ENCODE results near the gene FURIN. TPM values are rescaled to one million over a fixed set of nuclear protein-coding genes. Genes with fewer than 3 reads are reported as not detected.
A peak's percentile ranks its signal among the peaks of the same experiment; 100 is the strongest.

FURIN gene
- total RNA-seq, 4 donors from 2014 or later: 76.7 to 159 (median 118) TPM

GRCh38 chr15:90882781-90883525 is 14.6 kb downstream of the FURIN start:
- Histone ChIP-seq H3K36me3 (peaks cover 0 to 47% of the 10 kb centered on the region in 2 donors), H3K9me3 (no peaks in the 10 kb centered on the region), H3K27me3 (no peaks in the 10 kb centered on the region), H3K4me3 (peak overlapping the region in 1 of 4 donors; percentile 67), H3K4me1 (peaks cover 7 to 8% of the 10 kb centered on the region in 2 donors), H3K27ac (peak overlapping the region; percentile 86 to 90 (median 88))
- in situ Hi-C loops (cut with MboI; ENCODE audit: low sequenced_read_pairs in 4 of 4) (loop anchor here (25.0 kb wide), 3 partner anchors 171 to 571 kb away; partner anchors contain the start of gene BLM (in 2 of the 4)), intact Hi-C loops (cut with DNase I; ENCODE audit: low total_unique reads) (loop anchor here (10.0 kb wide), 1 partner anchor 558 kb away; no protein-coding TSS in a partner anchor)
- ATAC-seq (no peak), DNase-seq (no peak)
- no peak for TF ChIP-seq CTCF (IDR thresholded peaks at IDR 0.05 in 4 of 5, conservative IDR thresholded peaks at IDR 0.05 in 1 of 5)
- TF ChIP-seq POLR2A (IDR thresholded peaks at IDR 0.05): no peak

GRCh38 chr15:90883526-90883975 is 15.2 kb downstream of the FURIN start:
- H3K4me3 ChIP-seq: peak overlapping the region; percentile 57 to 67 (median 62)
- no peaks in the 10 kb centered on the region for H3K27me3 ChIP-seq
- intact Hi-C loops (cut with DNase I; ENCODE audit: low total_unique reads): loop anchor here (10.0 kb wide), 1 partner anchor 559 kb away; no protein-coding TSS in a partner anchor
- peak overlapping the region; percentile 86 to 90 (median 88) for H3K27ac ChIP-seq
- TF ChIP-seq POLR2A (IDR thresholded peaks at IDR 0.05) (no peak), CTCF (IDR thresholded peaks at IDR 0.05 in 4 of 5, conservative IDR thresholded peaks at IDR 0.05 in 1 of 5) (no peak)
- in situ Hi-C loops (cut with MboI; ENCODE audit: low sequenced_read_pairs in 4 of 4): loop anchor here (25.0 kb wide), 3 partner anchors 171 to 571 kb away; partner anchors contain the start of gene BLM (in 2 of the 4)
- H3K4me1 ChIP-seq: peaks cover 7 to 8% of the 10 kb centered on the region in 2 donors
- ATAC-seq: no peak
- H3K9me3 ChIP-seq: no peaks in the 10 kb centered on the region
- DNase-seq: peak in 1 of 2 donors; percentile 11
- peaks cover 0 to 41% of the 10 kb centered on the region in 2 donors for H3K36me3 ChIP-seq

GRCh38 chr15:90883976-90884718 is 15.8 kb downstream of the FURIN start, which contains the start of gene FES:
FES (plus strand) TSS chr15:90884504; CDS start chr15:90885046, 542 bp downstream.
- Histone ChIP-seq H3K27me3 (no peaks in the 10 kb centered on the region), H3K9me3 (no peaks in the 10 kb centered on the region), H3K36me3 (peaks cover 0 to 35% of the 10 kb centered on the region in 2 donors), H3K27ac (peak within 1 kb of the TSS; percentile 86 to 90 (median 88)), H3K4me3 (peak within 1 kb of the TSS; percentile 57 to 67 (median 62)), H3K4me1 (peaks cover 7 to 8% of the 10 kb centered on the region in 2 donors)
- DNase-seq: peak in 1 of 2 donors; percentile 29
- in situ Hi-C loops (cut with MboI; ENCODE audit: low sequenced_read_pairs in 4 of 4): loop anchor here (25.0 kb wide), 3 partner anchors 172 to 572 kb away; partner anchors contain the start of gene BLM (in 2 of the 4)
- no peak for TF ChIP-seq CTCF (IDR thresholded peaks at IDR 0.05 in 4 of 5, conservative IDR thresholded peaks at IDR 0.05 in 1 of 5)
- peak; percentile 45 to 66 for TF ChIP-seq POLR2A (IDR thresholded peaks at IDR 0.05)
- ATAC-seq: peak; percentile 28 to 46
- intact Hi-C loops (cut with DNase I; ENCODE audit: low total_unique reads): loop anchor here (10.0 kb wide), 1 partner anchor 559 kb away; no protein-coding TSS in a partner anchor

GRCh38 chr15:90884719-90885431 is 16.5 kb downstream of the FURIN start:
- peak overlapping the region; percentile 86 to 90 (median 88) for H3K27ac ChIP-seq
- peak overlapping the region; percentile 57 to 67 (median 62) for H3K4me3 ChIP-seq
- in situ Hi-C loops (cut with MboI; ENCODE audit: low sequenced_read_pairs in 4 of 4) (loop anchor here (5.0 to 25.0 kb wide), 5 partner anchors 173 to 573 kb away; partner anchors contain the start of gene BLM (in 2 of the 4)), intact Hi-C loops (cut with DNase I; ENCODE audit: low total_unique reads) (loop anchor here (5.0 to 10.0 kb wide), 2 partner anchors 193 to 560 kb away; no protein-coding TSS in a partner anchor)
- ATAC-seq: no peak
- DNase-seq: no peak
- no peaks in the 10 kb centered on the region for H3K9me3 ChIP-seq
- no peaks in the 10 kb centered on the region for H3K27me3 ChIP-seq
- no peak for TF ChIP-seq CTCF (IDR thresholded peaks at IDR 0.05 in 4 of 5, conservative IDR thresholded peaks at IDR 0.05 in 1 of 5)
- no peak for TF ChIP-seq POLR2A (IDR thresholded peaks at IDR 0.05)
- peaks cover 7 to 8% of the 10 kb centered on the region in 2 donors for H3K4me1 ChIP-seq
- H3K36me3 ChIP-seq: peaks cover 0 to 27% of the 10 kb centered on the region in 2 donors

All from gastrocnemius medialis (tissue), 4 donors.